22Rv1 (cell line): ENCODE measurements around the gene GLI2.

Source experiments
- H3K27ac ChIP-seq: fragments of 450-650 bp; 2 replicates; pipeline ENCODE4 v1.5.1; 2017
- ZFX ChIP-seq: fragments of 450-650 bp; IDR thresholded peaks from 2 replicates; pipeline ENCODE4 v1.6.1; 2017; ENCODE audit warnings: antibody characterized with exemption, borderline replicate concordance
- TF ChIP-seq, protein P1 (sequence below): fragments of 450-650 bp; IDR thresholded peaks from 2 replicates; pipeline ENCODE4 v1.5.1; 2017; ENCODE audit warnings: mild to moderate bottlenecking

Gene GLI2

DNA sequence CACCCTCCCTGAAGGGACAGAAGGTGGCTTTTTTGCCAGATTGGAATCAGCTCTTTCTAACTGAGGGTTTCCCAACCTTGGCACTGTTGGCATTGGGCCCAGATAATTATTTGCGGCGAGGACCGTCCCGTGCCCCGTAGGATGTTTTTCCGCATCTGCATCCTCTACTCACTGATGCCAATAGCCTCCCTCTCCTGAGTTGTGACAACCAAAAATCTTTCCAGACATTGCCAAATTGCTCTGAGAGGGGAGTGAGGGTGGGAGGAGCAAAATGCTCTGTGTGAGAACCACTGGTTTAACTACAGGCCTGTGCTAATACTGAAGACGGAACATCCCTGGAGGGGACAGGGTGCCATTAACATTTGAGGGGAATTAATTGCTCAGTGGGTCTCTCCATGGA is 33.6 kb upstream of the GLI2 start:
- H3K27ac ChIP-seq, result no peak overlapping the region
- TF ChIP-seq ZFX, result no peak
- TF ChIP-seq, protein P1, sequence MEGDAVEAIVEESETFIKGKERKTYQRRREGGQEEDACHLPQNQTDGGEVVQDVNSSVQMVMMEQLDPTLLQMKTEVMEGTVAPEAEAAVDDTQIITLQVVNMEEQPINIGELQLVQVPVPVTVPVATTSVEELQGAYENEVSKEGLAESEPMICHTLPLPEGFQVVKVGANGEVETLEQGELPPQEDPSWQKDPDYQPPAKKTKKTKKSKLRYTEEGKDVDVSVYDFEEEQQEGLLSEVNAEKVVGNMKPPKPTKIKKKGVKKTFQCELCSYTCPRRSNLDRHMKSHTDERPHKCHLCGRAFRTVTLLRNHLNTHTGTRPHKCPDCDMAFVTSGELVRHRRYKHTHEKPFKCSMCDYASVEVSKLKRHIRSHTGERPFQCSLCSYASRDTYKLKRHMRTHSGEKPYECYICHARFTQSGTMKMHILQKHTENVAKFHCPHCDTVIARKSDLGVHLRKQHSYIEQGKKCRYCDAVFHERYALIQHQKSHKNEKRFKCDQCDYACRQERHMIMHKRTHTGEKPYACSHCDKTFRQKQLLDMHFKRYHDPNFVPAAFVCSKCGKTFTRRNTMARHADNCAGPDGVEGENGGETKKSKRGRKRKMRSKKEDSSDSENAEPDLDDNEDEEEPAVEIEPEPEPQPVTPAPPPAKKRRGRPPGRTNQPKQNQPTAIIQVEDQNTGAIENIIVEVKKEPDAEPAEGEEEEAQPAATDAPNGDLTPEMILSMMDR, result no peak

GRCh38 chr2:120702801-120703200 is 32.9 kb upstream of the GLI2 start:
- TF ChIP-seq, protein P1, result no peak
- no peak overlapping the region for H3K27ac ChIP-seq

DNA sequence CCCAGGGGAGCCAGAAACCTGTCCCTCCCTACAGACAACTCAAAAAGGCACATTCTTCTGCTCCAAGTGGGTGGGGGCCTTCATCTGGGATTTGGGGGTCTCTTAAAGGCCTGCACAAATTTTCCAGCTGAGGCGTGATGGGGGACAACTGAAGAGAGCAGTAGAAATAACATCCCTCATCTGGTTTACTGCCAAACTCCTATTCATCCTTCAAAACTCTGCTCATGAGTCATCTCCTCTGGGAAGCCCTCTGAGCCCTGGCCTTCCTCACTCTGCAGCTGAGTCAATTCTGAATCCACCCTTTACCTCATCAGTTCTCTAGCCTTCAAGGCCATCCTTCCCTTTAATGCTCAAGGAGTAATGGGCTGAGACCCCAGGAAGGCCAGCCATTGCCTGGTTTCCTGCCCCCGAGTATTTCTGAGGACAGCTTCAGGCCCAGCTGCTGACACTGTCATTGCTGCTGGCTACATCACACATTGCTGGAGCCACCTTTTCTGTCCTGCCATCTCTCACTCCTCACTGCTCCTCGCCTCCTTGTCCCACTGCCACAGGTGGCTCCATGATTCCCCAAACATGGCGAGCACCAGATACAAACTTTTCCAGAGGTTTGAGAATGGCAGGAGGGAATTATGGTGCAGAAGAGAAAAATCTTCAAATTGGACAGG is 32.2 kb upstream of the GLI2 start:
- no peak overlapping the region for H3K27ac ChIP-seq
- no peak for TF ChIP-seq ZFX
- TF ChIP-seq, protein P1, result no peak

DNA sequence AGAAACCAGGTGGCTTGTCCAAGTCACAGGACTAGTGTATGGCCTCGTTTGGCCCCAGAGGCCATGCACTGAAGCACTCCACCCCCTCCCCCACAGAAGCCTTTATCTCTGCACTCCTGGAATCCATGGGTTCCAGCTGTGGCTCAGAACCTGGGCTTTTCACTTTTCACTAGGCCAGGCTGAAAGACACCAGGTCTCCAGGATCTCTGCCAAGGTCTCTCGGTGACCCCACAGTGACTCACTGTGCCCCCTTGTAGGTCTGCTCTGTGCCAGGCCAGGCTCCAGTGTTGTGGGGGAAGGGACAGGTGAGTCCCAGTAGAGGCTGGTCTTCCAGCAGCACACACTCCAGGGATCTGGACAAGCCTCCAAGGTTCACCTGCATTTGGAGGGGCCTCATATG is 31.0 kb upstream of the GLI2 start:
- no peak overlapping the region for H3K27ac ChIP-seq
- TF ChIP-seq, protein P1, result no peak
- no peak for TF ChIP-seq ZFX

GRCh38 chr2:120707816-120708215 is 27.9 kb upstream of the GLI2 start:
- no peak for TF ChIP-seq ZFX
- TF ChIP-seq, protein P1, result no peak
- H3K27ac ChIP-seq, result no peak overlapping the region

GRCh38 chr2:120708944-120709607 is 26.6 kb upstream of the GLI2 start:
- TF ChIP-seq ZFX, result no peak
- TF ChIP-seq, protein P1, result no peak
- H3K27ac ChIP-seq, result no peak overlapping the region

DNA sequence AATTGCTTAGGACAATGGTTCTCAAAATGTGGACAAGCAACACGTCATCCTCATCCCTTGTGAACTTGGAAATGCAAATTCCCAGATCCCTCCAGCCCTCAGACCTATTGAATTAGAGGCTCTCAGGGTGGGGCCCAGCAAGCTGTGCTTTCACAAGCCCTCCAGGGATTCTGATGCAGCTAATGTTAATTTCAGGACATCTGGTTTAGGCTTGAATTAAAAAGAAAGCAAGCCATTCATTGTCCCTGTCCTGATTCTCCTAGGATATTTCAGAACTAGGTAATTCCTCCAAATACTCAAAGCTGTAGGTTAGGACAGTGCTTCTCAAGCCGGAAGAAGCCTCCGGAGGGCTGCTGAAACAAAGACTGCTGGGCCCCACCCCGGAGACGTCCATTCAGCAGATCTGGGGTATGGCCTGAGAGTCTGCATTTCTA is 26.0 kb upstream of the GLI2 start:
- no peak for TF ChIP-seq ZFX
- TF ChIP-seq, protein P1, result no peak
- no peak overlapping the region for H3K27ac ChIP-seq
